HepG2 (cell line): ENCODE measurements around the gene PARN. TPM values are rescaled to one million over a fixed set of nuclear protein-coding genes. Genes with fewer than 3 reads are reported as not detected.

Experiments used
- ATF2 ChIP-seq: sonication (generic); formaldehyde crosslinking; IDR thresholded peaks from 2 replicates; pipeline ENCODE4 v1.4.0; 2020; ENCODE audit warnings: missing genetic modification reagents
- ELF3 ChIP-seq: IDR thresholded peaks from 2 replicates; pipeline ENCODE4 v1.6.1; 2016; ENCODE audit warnings: missing genetic modification reagents, missing compliant biosample characterization
- HNF4A ChIP-seq: sonication (generic); formaldehyde crosslinking; IDR thresholded peaks from 2 replicates; pipeline ENCODE4 v1.4.0; 2020; ENCODE audit warnings: missing genetic modification reagents
- MAFK ChIP-seq, 2 experiments: IDR thresholded peaks in 1 of 2; conservative IDR thresholded peaks in 1 of 2; 2 replicates each; pipeline ENCODE4 v1.6.1; 2011; ENCODE audit warnings: improper control_type of control experiment in 2 of 2, low read length in 2 of 2
- MLLT10 ChIP-seq: sonication (generic); formaldehyde crosslinking; IDR thresholded peaks from 2 replicates; pipeline ENCODE4 v1.4.0; 2020; ENCODE audit warnings: missing genetic modification reagents
- NRL ChIP-seq: sonication (generic); formaldehyde crosslinking; IDR thresholded peaks from 2 replicates; pipeline ENCODE4 v1.5.0; 2020; ENCODE audit warnings: missing genetic modification reagents, mild to moderate bottlenecking, moderate library complexity, borderline replicate concordance
- ZBTB4 ChIP-seq: sonication (generic); formaldehyde crosslinking; IDR thresholded peaks from 2 replicates; pipeline ENCODE4 v1.4.0; 2020; ENCODE audit warnings: missing genetic modification reagents, mild to moderate bottlenecking, borderline replicate concordance
- ZEB1 ChIP-seq: IDR thresholded peaks from 2 replicates; pipeline ENCODE4 v1.6.1; 2012; ENCODE audit warnings: mild to moderate bottlenecking, low read depth, inconsistent platforms; ENCODE audit not compliant: insufficient replicate concordance
- ZFX ChIP-seq: sonication (generic); formaldehyde crosslinking; IDR thresholded peaks from 2 replicates; pipeline ENCODE4 v1.4.0; 2020; ENCODE audit warnings: mild to moderate bottlenecking, low read depth, missing genetic modification reagents, moderate library complexity
- ZMYM4 ChIP-seq: sonication (generic); formaldehyde crosslinking; IDR thresholded peaks from 2 replicates; pipeline ENCODE4 v1.8.1; 2023; ENCODE audit warnings: mild to moderate bottlenecking, missing genetic modification reagents
- ZNF207 ChIP-seq: fragments of 450-650 bp; IDR thresholded peaks from 2 replicates; pipeline ENCODE4 v1.6.1; 2016; ENCODE audit warnings: antibody characterized with exemption, borderline replicate concordance
- ZNF589 ChIP-seq: sonication (generic); formaldehyde crosslinking; conservative IDR thresholded peaks from 2 replicates; pipeline ENCODE4 v1.8.0; 2022; ENCODE audit warnings: mild to moderate bottlenecking, moderate library complexity, missing genetic modification reagents
- ZNF687 ChIP-seq: sonication (generic); formaldehyde crosslinking; IDR thresholded peaks from 2 replicates; pipeline ENCODE4 v1.5.1; 2020; ENCODE audit warnings: mild to moderate bottlenecking, missing genetic modification reagents, moderate library complexity
- polyA plus RNA-seq, 8 experiments: library from polyadenylated mRNA; depleted of rRNA in 3 of 8; stranded (reverse) in 7 of 8; unstranded in 1 of 8; fragments of >200 nt; fragmentation: Illumina TruSeq in 4 of 8; extraction: Trizol in 4 of 8; gene quantifications; 2 replicates each; pipeline versions ENCODE4 v1.2.1 to v1.2.3, GENCODE V29; 2011 to 2016; ENCODE audit warnings: low read depth in 4 of 8, missing spikeins in 1 of 8, mixed read lengths in 1 of 8; ENCODE audit not compliant: insufficient read depth in 1 of 8
- total RNA-seq, 5 experiments: library from RNA; depleted of rRNA; stranded (reverse); fragments of >200 nt; fragmentation: Illumina TruSeq; extraction: Trizol; gene quantifications; 2 replicates each; pipeline ENCODE4 v1.2.3, GENCODE V29; 2016; ENCODE audit warnings: low read depth in 1 of 5
- TF ChIP-seq, protein P1 (sequence below): IDR thresholded peaks from 2 replicates; pipeline ENCODE4 v1.6.1; 2012; ENCODE audit warnings: inconsistent platforms
- TF ChIP-seq, protein P2 (sequence below): sonication (generic); formaldehyde crosslinking; IDR thresholded peaks from 2 replicates; pipeline ENCODE4 v1.4.0; 2020; ENCODE audit warnings: mild to moderate bottlenecking, missing genetic modification reagents, borderline replicate concordance

PARN gene
- total and polyA plus RNA-seq, 2 of the 13 experiments (the other 11 are each of a cell fraction or from before 2014, with no cell fraction given) = 13.3 to 47.6 TPM

GRCh38 chr16:14564323-14564722 lies 65.7 kb downstream of the PARN start (continued):
- peak; percentile 81; the same call in 1 of the 2 replicates for TF ChIP-seq ZBTB4 (CRISPR knock-in tag)
- no peak for TF ChIP-seq ZEB1
- TF ChIP-seq MLLT10 = no peak
- TF ChIP-seq ZNF687 = peak; percentile 68
- TF ChIP-seq ATF2 (CRISPR knock-in tag) = 0 out of 2 replicates have a peak, but pooled peaks have one; percentile 7
- TF ChIP-seq, protein P1, sequence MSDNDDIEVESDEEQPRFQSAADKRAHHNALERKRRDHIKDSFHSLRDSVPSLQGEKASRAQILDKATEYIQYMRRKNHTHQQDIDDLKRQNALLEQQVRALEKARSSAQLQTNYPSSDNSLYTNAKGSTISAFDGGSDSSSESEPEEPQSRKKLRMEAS = peak; percentile 67; the same call in 1 of the 2 replicates
- TF ChIP-seq, protein P2, sequence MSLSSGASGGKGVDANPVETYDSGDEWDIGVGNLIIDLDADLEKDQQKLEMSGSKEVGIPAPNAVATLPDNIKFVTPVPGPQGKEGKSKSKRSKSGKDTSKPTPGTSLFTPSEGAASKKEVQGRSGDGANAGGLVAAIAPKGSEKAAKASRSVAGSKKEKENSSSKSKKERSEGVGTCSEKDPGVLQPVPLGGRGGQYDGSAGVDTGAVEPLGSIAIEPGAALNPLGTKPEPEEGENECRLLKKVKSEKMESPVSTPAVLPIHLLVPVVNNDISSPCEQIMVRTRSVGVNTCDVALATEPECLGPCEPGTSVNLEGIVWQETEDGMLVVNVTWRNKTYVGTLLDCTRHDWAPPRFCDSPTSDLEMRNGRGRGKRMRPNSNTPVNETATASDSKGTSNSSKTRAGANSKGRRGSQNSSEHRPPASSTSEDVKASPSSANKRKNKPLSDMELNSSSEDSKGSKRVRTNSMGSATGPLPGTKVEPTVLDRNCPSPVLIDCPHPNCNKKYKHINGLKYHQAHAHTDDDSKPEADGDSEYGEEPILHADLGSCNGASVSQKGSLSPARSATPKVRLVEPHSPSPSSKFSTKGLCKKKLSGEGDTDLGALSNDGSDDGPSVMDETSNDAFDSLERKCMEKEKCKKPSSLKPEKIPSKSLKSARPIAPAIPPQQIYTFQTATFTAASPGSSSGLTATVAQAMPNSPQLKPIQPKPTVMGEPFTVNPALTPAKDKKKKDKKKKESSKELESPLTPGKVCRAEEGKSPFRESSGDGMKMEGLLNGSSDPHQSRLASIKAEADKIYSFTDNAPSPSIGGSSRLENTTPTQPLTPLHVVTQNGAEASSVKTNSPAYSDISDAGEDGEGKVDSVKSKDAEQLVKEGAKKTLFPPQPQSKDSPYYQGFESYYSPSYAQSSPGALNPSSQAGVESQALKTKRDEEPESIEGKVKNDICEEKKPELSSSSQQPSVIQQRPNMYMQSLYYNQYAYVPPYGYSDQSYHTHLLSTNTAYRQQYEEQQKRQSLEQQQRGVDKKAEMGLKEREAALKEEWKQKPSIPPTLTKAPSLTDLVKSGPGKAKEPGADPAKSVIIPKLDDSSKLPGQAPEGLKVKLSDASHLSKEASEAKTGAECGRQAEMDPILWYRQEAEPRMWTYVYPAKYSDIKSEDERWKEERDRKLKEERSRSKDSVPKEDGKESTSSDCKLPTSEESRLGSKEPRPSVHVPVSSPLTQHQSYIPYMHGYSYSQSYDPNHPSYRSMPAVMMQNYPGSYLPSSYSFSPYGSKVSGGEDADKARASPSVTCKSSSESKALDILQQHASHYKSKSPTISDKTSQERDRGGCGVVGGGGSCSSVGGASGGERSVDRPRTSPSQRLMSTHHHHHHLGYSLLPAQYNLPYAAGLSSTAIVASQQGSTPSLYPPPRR (CRISPR knock-in tag) = no peak
- TF ChIP-seq ZNF589 = no peak
- TF ChIP-seq ZNF207 = no peak
- TF ChIP-seq MAFK (conservative IDR thresholded peaks at IDR 0.05 in 1 of 2, IDR thresholded peaks at IDR 0.05 in 1 of 2; ENCODE audit: low read length in 2 of 2) = peak; percentile 8 to 44; a peak in 1 of 4 replicates
- peak; percentile 23; the same call in 1 of the 2 replicates for TF ChIP-seq ZFX (CRISPR knock-in tag)
- 0 out of 2 replicates have a peak, but pooled peaks have one; percentile 44 for TF ChIP-seq ZMYM4 (CRISPR knock-in tag)
- TF ChIP-seq ELF3 = 0 out of 2 replicates have a peak, but pooled peaks have one; percentile 12
- peak; percentile 38; the same call in 1 of the 2 replicates for TF ChIP-seq HNF4A (CRISPR knock-in tag)
- TF ChIP-seq NRL (CRISPR knock-in tag) = 0 out of 2 replicates have a peak, but pooled peaks have one; percentile 48
